SK-N-SH treated with all-trans-retinoic acid at 6 μM for 48 hours (cell line): ENCODE measurements around the gene PMEPA1.

Source experiments
- ATAC-seq: fragments of 200-7000 bp; cut with Tn5 transposase; 3 replicates; pipeline ENCODE4 v1.9.1; 2020; ENCODE audit warnings: mild to moderate bottlenecking, moderate library complexity
- ARNTL ChIP-seq: fragments of 450-650 bp; formaldehyde crosslinking; IDR thresholded peaks from 2 replicates; pipeline ENCODE4 v1.5.0; 2020; ENCODE audit warnings: low read depth, mild to moderate bottlenecking, moderate library complexity, borderline replicate concordance
- BACH2 ChIP-seq: fragments of 250-450 bp; sonication (Bioruptor Pico); IDR thresholded peaks from 2 replicates; pipeline ENCODE4 v1.9.0; 2021; ENCODE audit warnings: mild to moderate bottlenecking, borderline replicate concordance
- CSDC2 ChIP-seq: fragments of 250-450 bp; sonication (Bioruptor Pico); IDR thresholded peaks from 2 replicates; pipeline ENCODE4 v1.5.0; 2020; ENCODE audit warnings: mild to moderate bottlenecking, moderate library complexity
- CSRNP3 ChIP-seq: fragments of 250-450 bp; sonication (Bioruptor Pico); IDR thresholded peaks from 2 replicates; pipeline ENCODE4 v1.5.1; 2021; ENCODE audit warnings: mild to moderate bottlenecking, moderate library complexity
- GLIS3 ChIP-seq: fragments of 250-450 bp; sonication (Bioruptor Pico); IDR thresholded peaks from 2 replicates; pipeline ENCODE4 v1.5.0; 2020; ENCODE audit warnings: mild to moderate bottlenecking, moderate library complexity
- ISL1 ChIP-seq: fragments of 250-450 bp; sonication (Bioruptor Pico); IDR thresholded peaks from 2 replicates; pipeline ENCODE4 v2.1.2; 2022; ENCODE audit warnings: mild to moderate bottlenecking, moderate library complexity
- OSR1 ChIP-seq: fragments of 250-450 bp; sonication (Bioruptor Pico); IDR thresholded peaks from 2 replicates; pipeline ENCODE4 v1.8.0; 2022; ENCODE audit warnings: moderate library complexity, mild to moderate bottlenecking, inconsistent platforms
- PATZ1 ChIP-seq: fragments of 250-450 bp; sonication (Bioruptor Pico); IDR thresholded peaks from 2 replicates; pipeline ENCODE4 v1.8.0; 2020; ENCODE audit warnings: mild to moderate bottlenecking, moderate library complexity, borderline replicate concordance
- POU6F1 ChIP-seq: fragments of 250-450 bp; sonication (Bioruptor Pico); IDR thresholded peaks from 2 replicates; pipeline ENCODE4 v1.8.0; 2021; ENCODE audit warnings: low read depth, mild to moderate bottlenecking, moderate library complexity, borderline replicate concordance
- PPARA ChIP-seq: fragments of 250-450 bp; sonication (Bioruptor Pico); IDR thresholded peaks from 2 replicates; pipeline ENCODE4 v1.5.0; 2020; ENCODE audit warnings: mild to moderate bottlenecking, borderline replicate concordance
- RARB ChIP-seq: fragments of 250-450 bp; sonication (Bioruptor Pico); IDR thresholded peaks from 2 replicates; pipeline ENCODE4 v1.8.0; 2021; ENCODE audit warnings: mild to moderate bottlenecking, moderate library complexity
- SNAI2 ChIP-seq: fragments of 250-450 bp; sonication (Bioruptor Pico); IDR thresholded peaks from 2 replicates; pipeline ENCODE4 v1.5.0; 2020; ENCODE audit warnings: mild to moderate bottlenecking, moderate library complexity
- TCF4 ChIP-seq: fragments of 250-450 bp; sonication (Bioruptor Pico); IDR thresholded peaks from 2 replicates; pipeline ENCODE4 v1.8.0; 2021; ENCODE audit warnings: mild to moderate bottlenecking, moderate library complexity, borderline replicate concordance
- TOX ChIP-seq: fragments of 250-450 bp; sonication (Bioruptor Pico); IDR thresholded peaks from 2 replicates; pipeline ENCODE4 v1.8.0; 2021; ENCODE audit warnings: mild to moderate bottlenecking, moderate library complexity, borderline replicate concordance
- TSHZ2 ChIP-seq: fragments of 250-450 bp; sonication (Bioruptor Pico); IDR thresholded peaks from 2 replicates; pipeline ENCODE4 v1.5.0; 2020; ENCODE audit warnings: mild to moderate bottlenecking, moderate library complexity
- ZC3H10 ChIP-seq: fragments of 250-450 bp; sonication (Bioruptor Pico); IDR thresholded peaks from 2 replicates; pipeline ENCODE4 v1.5.1; 2021; ENCODE audit warnings: mild to moderate bottlenecking, moderate library complexity
- ZFP30 ChIP-seq: fragments of 450-650 bp; formaldehyde crosslinking; IDR thresholded peaks from 2 replicates; pipeline ENCODE4 v1.5.0; 2022; ENCODE audit warnings: mild to moderate bottlenecking, moderate library complexity
- ZNF565 ChIP-seq: fragments of 450-650 bp; formaldehyde crosslinking; conservative IDR thresholded peaks from 2 replicates; pipeline ENCODE4 v1.5.0; 2020; ENCODE audit warnings: low read depth, mild to moderate bottlenecking, moderate library complexity
- ZNF70 ChIP-seq: fragments of 450-650 bp; formaldehyde crosslinking; IDR thresholded peaks from 2 replicates; pipeline ENCODE4 v1.5.0; 2020; ENCODE audit warnings: mild to moderate bottlenecking, moderate library complexity
- ZNF8 ChIP-seq: fragments of 450-650 bp; formaldehyde crosslinking; IDR thresholded peaks from 2 replicates; pipeline ENCODE4 v1.5.0; 2020; ENCODE audit warnings: mild to moderate bottlenecking, moderate library complexity

PMEPA1 gene

GRCh38 chr20:57611586-57612311, 98.1 kb downstream of the PMEPA1 start:
- no peak for ATAC-seq
- TF ChIP-seq ZNF565 (CRISPR knock-in tag) (no peak), ARNTL (no peak), CSDC2 (no peak), ZFP30 (CRISPR knock-in tag) (no peak), ISL1 (CRISPR knock-in tag) (no peak), OSR1 (CRISPR knock-in tag) (no peak), ZNF8 (no peak), BACH2 (no peak), TSHZ2 (CRISPR knock-in tag) (no peak), PATZ1 (CRISPR knock-in tag) (no peak), ZC3H10 (CRISPR knock-in tag) (no peak), CSRNP3 (CRISPR knock-in tag) (no peak), PPARA (CRISPR knock-in tag) (no peak), TOX (CRISPR knock-in tag) (no peak), SNAI2 (CRISPR knock-in tag) (no peak), RARB (CRISPR knock-in tag) (no peak), TCF4 (CRISPR knock-in tag) (no peak)
- TF ChIP-seq, all 23 proteins: peak for 0

- ATAC-seq = no peak
Measured at GRCh38 chr20:57610261-57610952, 99.4 kb downstream of the PMEPA1 start.

More at GRCh38 chr20:57610261-57610952, 99.4 kb downstream of the PMEPA1 start:
- TF ChIP-seq ZFP30 (CRISPR knock-in tag) = no peak
- TF ChIP-seq SNAI2 (CRISPR knock-in tag) = no peak
- no peak for TF ChIP-seq ISL1 (CRISPR knock-in tag)
- TF ChIP-seq POU6F1 (CRISPR knock-in tag) = no peak
- no peak for TF ChIP-seq TCF4 (CRISPR knock-in tag)
- no peak for TF ChIP-seq PATZ1 (CRISPR knock-in tag)
- TF ChIP-seq ZNF70 (CRISPR knock-in tag) = no peak
- no peak for TF ChIP-seq OSR1 (CRISPR knock-in tag)
- no peak for TF ChIP-seq GLIS3 (CRISPR knock-in tag)
- TF ChIP-seq ZNF8 = no peak
- TF ChIP-seq CSDC2 = no peak
